Measurements from ENCODE around the gene CNKSR2. TPM values are rescaled to one million over a fixed set of nuclear protein-coding genes. Genes with fewer than 3 reads are reported as not detected.

Gene CNKSR2
- total RNA-seq, 2 donors from 2014 or later = 0.98 to 2.4 TPM

- Mint-ChIP-seq H3K4me1 (ENCODE audit: low read depth in 2 of 2) (no peaks in the 10 kb centered on the region), H3K9me3 (no peaks in the 10 kb centered on the region), H3K27ac (no peak overlapping the region), H3K36me3 (no peaks in the 10 kb centered on the region), H3K4me3 (no peak overlapping the region), H3K27me3 (no peaks in the 10 kb centered on the region)
- DNase-seq (ENCODE audit: low spot score) (no peak), ATAC-seq (no peak)
Measured at GRCh38 chrX:21590012-21590776, 216.0 kb downstream of the CNKSR2 start.

GRCh38 chrX:21606002-21606401 is 231.8 kb downstream of the CNKSR2 start:
- Mint-ChIP-seq H3K9me3 (no peaks in the 10 kb centered on the region), H3K27me3 (no peaks in the 10 kb centered on the region), H3K4me1 (ENCODE audit: low read depth in 2 of 2) (no peaks in the 10 kb centered on the region), H3K27ac (no peak overlapping the region), H3K36me3 (no peaks in the 10 kb centered on the region), H3K4me3 (no peak overlapping the region)
- ATAC-seq = no peak
- no peak for DNase-seq (ENCODE audit: low spot score)

- H3K4me1 Mint-ChIP-seq (ENCODE audit: low read depth in 2 of 2) = no peaks in the 10 kb centered on the region
- H3K4me3 Mint-ChIP-seq = no peak overlapping the region
- no peak overlapping the region for H3K27ac Mint-ChIP-seq
- ATAC-seq (no peak), DNase-seq (ENCODE audit: low spot score) (no peak)
- H3K36me3 Mint-ChIP-seq = no peaks in the 10 kb centered on the region
- H3K9me3 Mint-ChIP-seq = no peaks in the 10 kb centered on the region
- no peaks in the 10 kb centered on the region for H3K27me3 Mint-ChIP-seq
Measured at GRCh38 chrX:21610168-21610567, 235.9 kb downstream of the CNKSR2 start.

DNA sequence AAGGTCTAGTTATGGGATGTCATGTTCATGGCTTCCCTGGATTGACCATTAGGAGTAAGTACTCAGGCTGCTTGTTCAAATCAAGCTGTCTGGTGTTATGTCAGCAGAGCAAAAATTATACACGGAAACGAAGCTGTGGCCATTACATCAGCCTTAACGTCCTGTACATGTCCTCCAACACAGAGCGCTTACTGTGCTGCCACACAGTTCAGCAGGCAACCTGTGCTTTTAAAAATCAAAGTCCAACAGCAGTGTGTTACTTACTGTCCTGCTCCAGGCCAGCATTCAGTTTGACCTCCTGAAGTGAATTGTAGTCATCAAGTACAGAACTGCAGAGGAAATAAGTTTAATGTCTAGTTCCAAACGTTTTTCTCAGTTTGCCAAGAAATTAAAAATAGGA is 237.9 kb downstream of the CNKSR2 start:
- no peaks in the 10 kb centered on the region for H3K9me3 Mint-ChIP-seq
- H3K27ac Mint-ChIP-seq = no peak overlapping the region
- H3K27me3 Mint-ChIP-seq = no peaks in the 10 kb centered on the region
- no peaks in the 10 kb centered on the region for H3K4me1 Mint-ChIP-seq (ENCODE audit: low read depth in 2 of 2)
- H3K36me3 Mint-ChIP-seq = no peaks in the 10 kb centered on the region
- no peak overlapping the region for H3K4me3 Mint-ChIP-seq
- DNase-seq (ENCODE audit: low spot score) = no peak
- no peak for ATAC-seq

DNA sequence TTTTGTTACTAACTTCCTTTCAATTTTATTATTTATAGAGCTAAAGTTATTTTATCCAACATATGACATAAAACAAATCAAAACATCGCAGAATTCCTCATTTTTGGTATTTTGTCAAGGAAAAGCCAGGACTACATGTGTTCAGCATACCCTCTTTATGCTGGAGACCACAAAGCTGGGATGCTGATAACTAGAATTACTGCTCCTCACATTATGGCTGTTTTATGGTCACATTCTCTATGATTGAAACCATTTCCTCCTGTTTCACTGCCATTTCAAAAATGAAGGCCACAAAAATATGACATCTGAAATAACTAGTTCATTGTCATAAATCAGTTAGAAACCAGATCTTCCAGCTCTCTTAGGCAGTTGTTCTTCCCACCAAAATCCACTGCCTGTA is 242.2 kb downstream of the CNKSR2 start:
- ATAC-seq (no peak), DNase-seq (ENCODE audit: low spot score) (no peak)

DNA sequence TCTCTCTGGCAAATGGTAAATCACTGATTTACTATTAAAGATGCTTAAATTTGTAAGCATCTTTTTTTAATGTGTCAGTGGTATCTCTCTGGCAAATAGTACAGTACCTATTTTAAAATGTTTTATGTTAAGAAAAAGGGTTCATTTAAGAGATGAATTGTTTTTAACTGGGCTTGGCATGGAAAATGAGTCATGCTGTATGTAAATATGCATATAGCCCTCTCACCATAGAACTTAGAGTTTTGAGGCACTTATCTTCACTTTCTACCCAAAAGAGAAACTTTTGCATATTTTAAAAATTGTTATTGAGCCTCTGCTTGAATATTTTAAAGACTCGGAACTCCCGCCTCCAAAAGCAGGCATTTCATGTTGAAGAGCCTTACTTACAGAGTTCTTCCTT is 246.0 kb downstream of the CNKSR2 start:
- no peaks in the 10 kb centered on the region for H3K4me1 Mint-ChIP-seq (ENCODE audit: low read depth in 2 of 2)
- no peaks in the 10 kb centered on the region for H3K9me3 Mint-ChIP-seq
- no peak overlapping the region for H3K4me3 Mint-ChIP-seq
- ATAC-seq (no peak), DNase-seq (ENCODE audit: low spot score) (no peak)
- H3K27ac Mint-ChIP-seq = no peak overlapping the region
- H3K27me3 Mint-ChIP-seq = no peaks in the 10 kb centered on the region
- H3K36me3 Mint-ChIP-seq = no peaks in the 10 kb centered on the region

More for the DNA sequence above, 242.2 kb downstream of the CNKSR2 start:
- no peak overlapping the region for H3K27ac Mint-ChIP-seq
- H3K27me3 Mint-ChIP-seq = no peaks in the 10 kb centered on the region
- H3K9me3 Mint-ChIP-seq = no peaks in the 10 kb centered on the region
- H3K4me3 Mint-ChIP-seq = no peak overlapping the region
- no peaks in the 10 kb centered on the region for H3K4me1 Mint-ChIP-seq (ENCODE audit: low read depth in 2 of 2)
- H3K36me3 Mint-ChIP-seq = no peaks in the 10 kb centered on the region

GRCh38 chrX:21623778-21624501 is 249.7 kb downstream of the CNKSR2 start:
- DNase-seq (ENCODE audit: low spot score) = no peak
- Mint-ChIP-seq H3K4me3 (no peak overlapping the region), H3K4me1 (ENCODE audit: low read depth in 2 of 2) (no peaks in the 10 kb centered on the region), H3K27ac (no peak overlapping the region), H3K27me3 (no peaks in the 10 kb centered on the region), H3K9me3 (no peaks in the 10 kb centered on the region), H3K36me3 (peaks cover 4% of the 10 kb centered on the region)
- no peak for ATAC-seq

GRCh38 chrX:21632027-21632426 is 257.8 kb downstream of the CNKSR2 start:
- H3K36me3 Mint-ChIP-seq = no peaks in the 10 kb centered on the region
- no peak overlapping the region for H3K4me3 Mint-ChIP-seq
- no peak overlapping the region for H3K27ac Mint-ChIP-seq
- no peaks in the 10 kb centered on the region for H3K27me3 Mint-ChIP-seq
- no peaks in the 10 kb centered on the region for H3K4me1 Mint-ChIP-seq (ENCODE audit: low read depth in 2 of 2)
- H3K9me3 Mint-ChIP-seq = no peaks in the 10 kb centered on the region
- ATAC-seq = no peak
- DNase-seq (ENCODE audit: low spot score) = no peak

DNA sequence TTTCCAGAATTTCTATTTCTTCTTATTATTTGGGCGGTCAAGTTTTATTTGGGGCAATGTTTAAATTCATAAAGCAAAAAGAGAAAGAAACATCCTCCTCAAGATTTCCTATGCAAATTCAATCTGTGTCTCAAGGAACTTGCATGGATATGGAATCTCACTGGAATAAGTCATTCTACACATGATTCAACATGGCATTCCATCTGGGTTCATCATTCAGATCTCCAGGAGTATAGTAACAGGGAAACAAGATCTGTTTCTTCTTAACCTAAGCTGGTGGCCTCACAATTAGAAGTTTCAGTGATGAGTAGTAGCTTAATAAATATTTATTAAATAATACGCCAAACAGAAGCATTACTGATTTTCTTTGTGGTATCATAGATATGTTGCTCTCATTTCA is 264.1 kb downstream of the CNKSR2 start:
- H3K4me1 Mint-ChIP-seq (ENCODE audit: low read depth in 2 of 2) = no peaks in the 10 kb centered on the region
- ATAC-seq = no peak
- H3K9me3 Mint-ChIP-seq = no peaks in the 10 kb centered on the region
- DNase-seq (ENCODE audit: low spot score) = no peak
- H3K4me3 Mint-ChIP-seq = no peak overlapping the region
- H3K36me3 Mint-ChIP-seq = no peaks in the 10 kb centered on the region
- no peaks in the 10 kb centered on the region for H3K27me3 Mint-ChIP-seq
- H3K27ac Mint-ChIP-seq = no peak overlapping the region

GRCh38 chrX:21639775-21640174 is 265.6 kb downstream of the CNKSR2 start:
- ATAC-seq (no peak), DNase-seq (ENCODE audit: low spot score) (no peak)
- H3K4me1 Mint-ChIP-seq (ENCODE audit: low read depth in 2 of 2) = no peaks in the 10 kb centered on the region
- no peaks in the 10 kb centered on the region for H3K9me3 Mint-ChIP-seq
- no peaks in the 10 kb centered on the region for H3K27me3 Mint-ChIP-seq
- no peaks in the 10 kb centered on the region for H3K36me3 Mint-ChIP-seq
- H3K27ac Mint-ChIP-seq = no peak overlapping the region
- no peak overlapping the region for H3K4me3 Mint-ChIP-seq

DNA sequence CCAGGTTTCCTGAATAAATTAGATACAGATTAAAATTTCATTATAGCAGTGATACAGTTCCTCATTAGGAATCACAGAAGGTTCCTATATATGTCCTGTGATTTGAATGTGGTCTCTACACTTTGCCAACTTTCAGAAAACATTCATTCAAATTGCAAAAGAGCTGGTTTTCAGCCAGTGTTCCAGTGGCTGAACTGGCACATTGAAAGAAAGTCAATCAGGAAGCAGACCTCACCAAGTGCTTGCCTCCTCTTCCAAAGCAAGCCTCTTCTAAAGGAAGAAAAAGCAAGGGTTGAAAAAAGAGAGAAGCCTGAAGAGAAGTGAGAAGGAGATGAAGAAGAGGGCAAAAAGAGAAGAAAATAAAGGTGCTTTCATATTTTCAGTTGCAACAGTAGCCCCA is 271.2 kb downstream of the CNKSR2 start:
- ATAC-seq (no peak), DNase-seq (ENCODE audit: low spot score) (no peak)
- Mint-ChIP-seq H3K36me3 (no peaks in the 10 kb centered on the region), H3K27ac (no peak overlapping the region), H3K27me3 (peaks cover 0 to 6% of the 10 kb centered on the region in 2 donors), H3K4me1 (ENCODE audit: low read depth in 2 of 2) (no peaks in the 10 kb centered on the region), H3K9me3 (no peaks in the 10 kb centered on the region), H3K4me3 (no peak overlapping the region)

DNA sequence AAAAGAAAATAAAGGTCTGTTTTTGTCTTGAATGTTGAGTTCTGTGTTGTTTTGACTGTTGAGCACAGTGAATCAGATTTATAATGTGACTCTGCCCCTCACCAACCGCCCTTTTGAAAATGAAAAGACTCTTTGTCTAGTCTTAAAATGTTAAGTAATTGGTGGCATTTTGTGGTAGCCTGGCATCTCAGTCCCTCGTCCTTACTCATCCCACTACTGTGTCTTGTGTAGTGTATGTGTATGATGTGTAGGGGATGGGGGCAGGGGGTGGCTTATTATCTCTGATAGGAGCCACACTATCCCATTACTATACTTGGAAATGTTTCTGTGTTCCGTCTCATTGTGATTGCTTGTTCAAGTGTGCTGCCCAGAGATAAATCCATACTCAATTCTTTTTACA is 271.7 kb downstream of the CNKSR2 start:
- Mint-ChIP-seq H3K4me3 (no peak overlapping the region), H3K9me3 (no peaks in the 10 kb centered on the region), H3K27me3 (peaks cover 0 to 6% of the 10 kb centered on the region in 2 donors), H3K36me3 (no peaks in the 10 kb centered on the region), H3K27ac (no peak overlapping the region), H3K4me1 (ENCODE audit: low read depth in 2 of 2) (no peaks in the 10 kb centered on the region)
- DNase-seq (ENCODE audit: low spot score) (no peak), ATAC-seq (no peak)

DNA sequence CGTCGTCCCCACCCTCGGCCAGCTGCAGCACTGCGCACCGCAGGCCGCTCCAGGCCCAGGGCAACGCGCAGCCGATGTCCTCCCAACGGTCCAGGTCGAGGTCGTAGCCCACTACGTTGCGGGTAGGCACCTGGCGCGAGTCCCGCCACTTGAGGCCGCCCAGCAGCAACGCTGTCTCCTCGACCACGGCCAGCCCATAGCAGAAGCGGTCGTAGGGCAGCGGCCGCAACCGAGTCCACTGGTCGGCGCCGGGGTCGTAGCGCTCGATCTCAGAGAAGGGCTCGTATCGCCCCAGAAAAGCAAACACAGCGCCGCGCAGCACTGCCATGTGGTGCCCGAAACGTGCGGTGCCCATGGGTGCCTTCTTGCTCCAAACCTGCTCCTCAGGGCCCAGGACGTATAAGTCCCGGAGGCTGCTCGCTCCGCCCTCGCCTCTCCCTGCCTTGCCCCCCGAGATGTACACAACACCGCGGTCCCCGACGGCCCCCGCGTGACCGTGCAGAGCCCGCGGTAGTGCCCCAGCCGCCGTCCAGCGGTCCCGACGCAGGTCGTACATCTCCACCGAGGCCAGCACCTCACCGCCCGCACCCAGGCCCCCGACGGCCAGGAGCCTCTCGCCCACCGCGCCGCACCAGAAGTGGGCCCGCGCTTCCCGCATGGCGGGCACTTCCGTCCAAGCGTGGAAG is 281.8 kb downstream of the CNKSR2 start:
- Mint-ChIP-seq H3K9me3 (no peaks in the 10 kb centered on the region), H3K36me3 (no peaks in the 10 kb centered on the region), H3K27me3 (peaks cover 0 to 6% of the 10 kb centered on the region in 2 donors), H3K4me1 (ENCODE audit: low read depth in 2 of 2) (no peaks in the 10 kb centered on the region), H3K27ac (no peak overlapping the region), H3K4me3 (no peak overlapping the region)
- DNase-seq (ENCODE audit: low spot score) (no peak), ATAC-seq (no peak)
